Measurements from ENCODE around the gene C1QL3. TPM values are rescaled to one million over a fixed set of nuclear protein-coding genes. Genes with fewer than 3 reads are reported as not detected.

Gene C1QL3
- total RNA-seq, result under 1 TPM in 1 of 6 donors, not detected in 5; 0.15 TPM

GRCh38 chr10:16521311-16522016, at the start of gene C1QL3:
Gene C1QL3, minus strand, starts transcription at chr10:16521879. Its CDS starts 814 bp downstream, at chr10:16521065.
- Histone ChIP-seq H3K27me3 (peaks cover 0 to 25% (median 22%) of the 10 kb centered on the region in 4 donors), H3K9me3 (no peaks in the 10 kb centered on the region), H3K27ac (no peak within 1 kb of the TSS), H3K36me3 (no peaks in the 10 kb centered on the region), H3K4me1 (peaks cover 21 to 30% (median 24%) of the 10 kb centered on the region in 4 donors), H3K4me3 (peak within 1 kb of the TSS in 3 of 4 donors; percentile 34 to 53 (median 48))
- peak in 1 of 2 donors; percentile 78 for DNase-seq
- WGBS, 2 donors, result 1 to 4% methylated on average over 55 to 56 of the region's 68 CpGs
- TF ChIP-seq CTCF (IDR thresholded peaks at IDR 0.05) (no peak), EP300 (IDR thresholded peaks at IDR 0.05) (no peak), POLR2AphosphoS5 (IDR thresholded peaks at IDR 0.05) (no peak), POLR2A (IDR thresholded peaks at IDR 0.05) (no peak)
- ATAC-seq (ENCODE audit: low FRiP score in 2 of 2), result peak in 1 of 2 donors; percentile 45

- DNase-seq (no peak), ATAC-seq (ENCODE audit: low FRiP score in 2 of 2) (no peak)
- Histone ChIP-seq H3K36me3 (no peaks in the 10 kb centered on the region), H3K9me3 (no peaks in the 10 kb centered on the region), H3K4me1 (no peaks in the 10 kb centered on the region), H3K27ac (no peak overlapping the region), H3K27me3 (no peaks in the 10 kb centered on the region), H3K4me3 (no peak overlapping the region)
- TF ChIP-seq EP300 (IDR thresholded peaks at IDR 0.05) (no peak), POLR2AphosphoS5 (IDR thresholded peaks at IDR 0.05) (no peak), POLR2A (IDR thresholded peaks at IDR 0.05) (no peak), CTCF (IDR thresholded peaks at IDR 0.05) (no peak)
- WGBS, 2 donors, result 75 to 78% methylated on average over 4 of the region's 4 CpGs
These were observed 49.1 kb upstream of the C1QL3 start for GRCh38 chr10:16570731-16571130.

- Histone ChIP-seq H3K27me3 (no peaks in the 10 kb centered on the region), H3K27ac (no peak overlapping the region), H3K36me3 (no peaks in the 10 kb centered on the region), H3K9me3 (no peaks in the 10 kb centered on the region), H3K4me3 (no peak overlapping the region), H3K4me1 (no peaks in the 10 kb centered on the region)
- ATAC-seq (ENCODE audit: low FRiP score in 2 of 2) (no peak), DNase-seq (no peak)
- 59 to 61% methylated on average over 7 of the region's 7 CpGs for WGBS, 2 donors
- TF ChIP-seq CTCF (IDR thresholded peaks at IDR 0.05), result no peak
These were observed 44.6 kb upstream of the C1QL3 start for GRCh38 chr10:16566202-16566805.

- ATAC-seq (ENCODE audit: low FRiP score in 2 of 2), result no peak
- no peak for TF ChIP-seq EP300 (IDR thresholded peaks at IDR 0.05)
- no peak for TF ChIP-seq CTCF (IDR thresholded peaks at IDR 0.05)
- TF ChIP-seq POLR2AphosphoS5 (IDR thresholded peaks at IDR 0.05), result no peak
- TF ChIP-seq POLR2A (IDR thresholded peaks at IDR 0.05), result no peak
- Histone ChIP-seq H3K4me3 (no peak overlapping the region), H3K27me3 (no peaks in the 10 kb centered on the region), H3K36me3 (no peaks in the 10 kb centered on the region), H3K9me3 (no peaks in the 10 kb centered on the region), H3K27ac (no peak overlapping the region), H3K4me1 (no peaks in the 10 kb centered on the region)
- 42 to 47% methylated on average over 3 of the region's 3 CpGs for WGBS, 2 donors
- no peak for DNase-seq
These were observed 43.9 kb upstream of the C1QL3 start for GRCh38 chr10:16565604-16566003.

Measured in upper lobe of left lung (tissue), 6 donors.